HepG2 (cell line): ENCODE data around the gene KISS1. TPM values are rescaled to one million over a fixed set of nuclear protein-coding genes. Genes with fewer than 3 reads are reported as not detected.

Source experiments
- ATAC-seq: fragments of 200-7000 bp; cut with Tn5 transposase; 3 replicates; pipeline ENCODE4 v1.9.1; 2020; ENCODE audit warnings: mild to moderate bottlenecking, moderate library complexity
- BruUV-seq: library from RNA; stranded (reverse); fragments of 400-500 nt; replicated peaks from 2 replicates; lab custom pipeline; 2021; lab: Mats Ljungman, UMichigan
- CTCF ChIA-PET: fragments of 300-600 bp; formaldehyde crosslinking; extraction: SDS; loops from one replicate; lab custom pipeline; 2021; ENCODE audit warnings: low total read pairs, inconsistent platforms, low intra/inter-chr PET ratio; lab: Yijun Ruan, JAX
- POLR2A ChIA-PET: fragments of 350-600 bp; sonication (Branson Sonifier 250); formaldehyde crosslinking; loops from one replicate; lab custom pipeline; 2020; ENCODE audit warnings: antibody characterized with exemption, inconsistent platforms; lab: Yijun Ruan, JAX
- DNase-seq: peaks from one replicate; pipeline ENCODE4 v3.0.0-alpha.2; 2015; ENCODE audit warnings: low spot score
- FAIRE-seq: peaks from 3 replicates; lab custom pipeline; 2011; peaks lifted over from hg19 to GRCh38; lab: Jason Lieb, UNC
- H2AFZ ChIP-seq: one replicate; pipeline ENCODE4 v1.6.1; 2011; ENCODE audit warnings: low read length, inconsistent platforms
- H3K27ac ChIP-seq: fragments of 300-600 bp; 3 replicates; pipeline ENCODE4 v1.8.0; 2011; ENCODE audit warnings: mixed run types, mild to moderate bottlenecking, mixed read lengths, low read length, inconsistent platforms; ENCODE audit not compliant: insufficient read depth; ENCODE audit errors: extremely low read length
- H3K27me3 ChIP-seq, 2 experiments: fragments of 200-600 bp in 1 of 2; 2 replicates in 1 of 2; 3 replicates in 1 of 2; pipeline versions ENCODE4 v1.6.0 to v1.8.0; 2011; ENCODE audit warnings: low read length in 2 of 2, mild to moderate bottlenecking in 2 of 2, moderate library complexity in 2 of 2, inconsistent platforms in 1 of 2; ENCODE audit not compliant: insufficient read depth in 2 of 2, control insufficient read depth in 1 of 2
- H3K36me3 ChIP-seq, 2 experiments: fragments of 200-600 bp in 1 of 2; replicated peaks in 1 of 2; 2 replicates in 1 of 2; 3 replicates in 1 of 2; pipeline versions ENCODE4 v1.5.1 to v1.8.0; 2011; ENCODE audit warnings: low read length in 2 of 2, inconsistent platforms in 1 of 2; ENCODE audit not compliant: insufficient read depth in 2 of 2, control insufficient read depth in 1 of 2
- H3K4me1 ChIP-seq: 2 replicates; pipeline ENCODE4 v1.5.1; 2012; ENCODE audit warnings: low read length, inconsistent platforms; ENCODE audit not compliant: insufficient read depth
- H3K4me2 ChIP-seq: 2 replicates; pipeline ENCODE4 v1.6.0; 2011; ENCODE audit warnings: low read depth, low read length, inconsistent platforms
- H3K4me3 ChIP-seq, 3 experiments: fragments of 200-600 bp in 1 of 3; sonication (generic), shearing (Covaris generic) in 1 of 3; replicated peaks in 1 of 3; 2 replicates each; pipeline ENCODE4 v1.5.1; 2011 to 2016; ENCODE audit warnings: low read length in 3 of 3, inconsistent platforms in 2 of 3, low read depth in 2 of 3, mild to moderate bottlenecking in 2 of 3, control low read depth in 1 of 3, mixed read lengths in 1 of 3; ENCODE audit not compliant: insufficient read depth in 1 of 3
- H3K79me2 ChIP-seq: one replicate; pipeline ENCODE4 v1.6.1; 2011; ENCODE audit warnings: low read length, inconsistent platforms; ENCODE audit not compliant: insufficient read depth
- H3K9ac ChIP-seq: 2 replicates; pipeline ENCODE4 v1.6.0; 2011; ENCODE audit warnings: mild to moderate bottlenecking, low read depth, low read length, inconsistent platforms; ENCODE audit not compliant: insufficient read depth
- H3K9me3 ChIP-seq: 2 replicates; pipeline ENCODE4 v1.5.1; 2012; ENCODE audit warnings: mild to moderate bottlenecking, low read length
- H4K20me1 ChIP-seq: 2 replicates; pipeline ENCODE4 v1.6.0; 2011; ENCODE audit warnings: inconsistent platforms, mild to moderate bottlenecking, low read length, moderate library complexity; ENCODE audit not compliant: insufficient read depth
- ARHGAP35 ChIP-seq: sonication (generic); formaldehyde crosslinking; IDR thresholded peaks from 2 replicates; pipeline ENCODE4 v1.9.0; 2022; ENCODE audit warnings: mild to moderate bottlenecking, inconsistent platforms, moderate library complexity, missing genetic modification reagents, borderline replicate concordance
- ASH2L ChIP-seq: fragments of 300-600, 200-600 bp; sonication (generic); IDR thresholded peaks from 2 replicates; pipeline ENCODE4 v1.7.0; 2017; ENCODE audit warnings: low read depth, mild to moderate bottlenecking, moderate library complexity, mixed read lengths, low read length; ENCODE audit not compliant: insufficient read length
- BCL6 ChIP-seq: IDR thresholded peaks from 2 replicates; pipeline ENCODE4 v1.6.1; 2016; ENCODE audit warnings: missing genetic modification reagents, missing compliant biosample characterization
- EEA1 ChIP-seq: sonication (generic); formaldehyde crosslinking; IDR thresholded peaks from 2 replicates; pipeline ENCODE4 v1.5.1; 2020; ENCODE audit warnings: mild to moderate bottlenecking, missing genetic modification reagents, borderline replicate concordance
- KMT2B ChIP-seq: IDR thresholded peaks from 2 replicates; pipeline ENCODE4 v1.6.1; 2016; ENCODE audit warnings: missing genetic modification reagents, missing compliant biosample characterization
- MLLT10 ChIP-seq: sonication (generic); formaldehyde crosslinking; IDR thresholded peaks from 2 replicates; pipeline ENCODE4 v1.4.0; 2020; ENCODE audit warnings: missing genetic modification reagents
- RFX3 ChIP-seq: IDR thresholded peaks from 2 replicates; pipeline ENCODE4 v1.6.1; 2016; ENCODE audit warnings: missing biosample characterization, missing genetic modification reagents
- TOPORS ChIP-seq: sonication (generic); formaldehyde crosslinking; IDR thresholded peaks from 2 replicates; pipeline ENCODE4 v1.8.0; 2023; ENCODE audit warnings: mild to moderate bottlenecking, missing genetic modification reagents
- YEATS4 ChIP-seq: sonication (generic); formaldehyde crosslinking; IDR thresholded peaks from 2 replicates; pipeline ENCODE4 v1.4.0; 2020; ENCODE audit warnings: missing genetic modification reagents, borderline replicate concordance
- ZFY ChIP-seq: sonication (generic); formaldehyde crosslinking; IDR thresholded peaks from 2 replicates; pipeline ENCODE4 v1.4.0; 2020; ENCODE audit warnings: missing genetic modification reagents
- ZNF253 ChIP-seq: sonication (generic); formaldehyde crosslinking; IDR thresholded peaks from 2 replicates; pipeline ENCODE4 v1.8.0; 2022; ENCODE audit warnings: mild to moderate bottlenecking, missing genetic modification reagents, borderline replicate concordance
- ZNF557 ChIP-seq: sonication (generic); formaldehyde crosslinking; IDR thresholded peaks from 2 replicates; pipeline ENCODE4 v1.4.0; 2020; ENCODE audit warnings: missing genetic modification reagents
- ZNF589 ChIP-seq: sonication (generic); formaldehyde crosslinking; conservative IDR thresholded peaks from 2 replicates; pipeline ENCODE4 v1.8.0; 2022; ENCODE audit warnings: mild to moderate bottlenecking, moderate library complexity, missing genetic modification reagents
- WGBS: methylation state at CpG from one replicate; pipeline ENCODE4 v1.1.6; 2017; ENCODE audit warnings: low lambda C conversion rate; 5-methylcytosine and 5-hydroxymethylcytosine counted together
- in situ Hi-C: cut with HindIII; loops from 2 replicates; pipeline ENCODE4 v1.10.0; 2017; ENCODE audit warnings: low pct_unique_long_range_greater_than_20kb; ENCODE audit not compliant: extremely low pct_ligation_motif_present
- intact Hi-C: fragments of 100-400 bp; cut with micrococcal nuclease; formaldehyde crosslinking; loops from one replicate; pipeline ENCODE4 v1.10.0; 2022; ENCODE audit not compliant: unreplicated experiment
- polyA plus RNA-seq, 8 experiments: library from polyadenylated mRNA; depleted of rRNA in 3 of 8; stranded (reverse) in 7 of 8; unstranded in 1 of 8; fragments of >200 nt; fragmentation: Illumina TruSeq in 4 of 8; extraction: Trizol in 4 of 8; gene quantifications; 2 replicates each; pipeline versions ENCODE4 v1.2.1 to v1.2.3, GENCODE V29; 2011 to 2016; ENCODE audit warnings: low read depth in 4 of 8, missing spikeins in 1 of 8, mixed read lengths in 1 of 8; ENCODE audit not compliant: insufficient read depth in 1 of 8
- total RNA-seq, 5 experiments: library from RNA; depleted of rRNA; stranded (reverse); fragments of >200 nt; fragmentation: Illumina TruSeq; extraction: Trizol; gene quantifications; 2 replicates each; pipeline ENCODE4 v1.2.3, GENCODE V29; 2016; ENCODE audit warnings: low read depth in 1 of 5
- TF ChIP-seq, protein P1 (sequence below): sonication (generic); formaldehyde crosslinking; IDR thresholded peaks from 2 replicates; pipeline ENCODE4 v1.4.0; 2020; ENCODE audit warnings: missing genetic modification reagents

KISS1 gene
- total and polyA plus RNA-seq, 2 of the 13 experiments (the other 11 are each of a cell fraction or from before 2014, with no cell fraction given), result 0.24 to 0.80 TPM

DNA sequence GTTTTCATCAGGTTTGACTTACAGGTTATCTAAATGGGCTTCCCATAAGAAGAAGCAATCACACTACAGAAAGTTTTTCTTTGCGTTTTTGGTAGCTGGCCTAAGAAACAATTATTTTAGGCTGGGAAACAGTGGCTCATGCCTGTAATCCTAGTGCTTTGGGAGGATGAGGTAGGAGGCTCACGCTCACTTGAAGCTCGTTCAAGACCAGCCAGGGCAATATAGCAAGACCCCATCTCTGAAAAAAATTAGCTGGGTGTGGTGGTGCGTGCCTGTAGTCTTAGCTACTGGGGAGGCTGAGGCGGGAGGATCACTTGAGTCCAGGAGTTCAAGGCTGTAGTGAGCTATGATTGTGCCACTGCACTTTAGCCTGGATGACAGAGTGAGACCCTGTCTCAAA lies 28.6 kb downstream of the KISS1 start:
- Histone ChIP-seq H3K27me3 (peaks cover 0 to 8% of the 10 kb centered on the region in 2 experiments; a peak in 2 of 5 replicates), H3K79me2 (no peaks in the 10 kb centered on the region), H3K9me3 (peaks cover 25% of the 10 kb centered on the region), H3K27ac (no peak overlapping the region), H3K9ac (no peak overlapping the region), H3K4me1 (peaks cover 14% of the 10 kb centered on the region), H3K4me3 (no peak overlapping the region), H2AFZ (no peak overlapping the region), H3K36me3 (no peaks in the 10 kb centered on the region), H4K20me1 (no peaks in the 10 kb centered on the region), H3K4me2 (no peak overlapping the region)
- WGBS, result 37% methylated on average over 5 of the region's 5 CpGs
- no TSS peak for BruUV-seq
- DNase-seq (no peak), FAIRE-seq (no peak), ATAC-seq (no peak)
- in situ Hi-C loops, result no loop called here
- intact Hi-C loops, result no loop called here
- ChIA-PET POLR2A (no interaction called here), CTCF (no interaction called here)
- TF ChIP-seq ASH2L (no peak), MLLT10 (CRISPR knock-in tag) (no peak), ZNF557 (CRISPR knock-in tag) (no peak), RFX3 (CRISPR knock-in tag) (no peak), BCL6 (CRISPR knock-in tag) (no peak), EEA1 (no peak), YEATS4 (CRISPR knock-in tag) (no peak), TOPORS (no peak), KMT2B (CRISPR knock-in tag) (no peak), ZNF253 (no peak), ARHGAP35 (no peak), ZNF589 (no peak), ZFY (no peak)
- TF ChIP-seq, protein P1, sequence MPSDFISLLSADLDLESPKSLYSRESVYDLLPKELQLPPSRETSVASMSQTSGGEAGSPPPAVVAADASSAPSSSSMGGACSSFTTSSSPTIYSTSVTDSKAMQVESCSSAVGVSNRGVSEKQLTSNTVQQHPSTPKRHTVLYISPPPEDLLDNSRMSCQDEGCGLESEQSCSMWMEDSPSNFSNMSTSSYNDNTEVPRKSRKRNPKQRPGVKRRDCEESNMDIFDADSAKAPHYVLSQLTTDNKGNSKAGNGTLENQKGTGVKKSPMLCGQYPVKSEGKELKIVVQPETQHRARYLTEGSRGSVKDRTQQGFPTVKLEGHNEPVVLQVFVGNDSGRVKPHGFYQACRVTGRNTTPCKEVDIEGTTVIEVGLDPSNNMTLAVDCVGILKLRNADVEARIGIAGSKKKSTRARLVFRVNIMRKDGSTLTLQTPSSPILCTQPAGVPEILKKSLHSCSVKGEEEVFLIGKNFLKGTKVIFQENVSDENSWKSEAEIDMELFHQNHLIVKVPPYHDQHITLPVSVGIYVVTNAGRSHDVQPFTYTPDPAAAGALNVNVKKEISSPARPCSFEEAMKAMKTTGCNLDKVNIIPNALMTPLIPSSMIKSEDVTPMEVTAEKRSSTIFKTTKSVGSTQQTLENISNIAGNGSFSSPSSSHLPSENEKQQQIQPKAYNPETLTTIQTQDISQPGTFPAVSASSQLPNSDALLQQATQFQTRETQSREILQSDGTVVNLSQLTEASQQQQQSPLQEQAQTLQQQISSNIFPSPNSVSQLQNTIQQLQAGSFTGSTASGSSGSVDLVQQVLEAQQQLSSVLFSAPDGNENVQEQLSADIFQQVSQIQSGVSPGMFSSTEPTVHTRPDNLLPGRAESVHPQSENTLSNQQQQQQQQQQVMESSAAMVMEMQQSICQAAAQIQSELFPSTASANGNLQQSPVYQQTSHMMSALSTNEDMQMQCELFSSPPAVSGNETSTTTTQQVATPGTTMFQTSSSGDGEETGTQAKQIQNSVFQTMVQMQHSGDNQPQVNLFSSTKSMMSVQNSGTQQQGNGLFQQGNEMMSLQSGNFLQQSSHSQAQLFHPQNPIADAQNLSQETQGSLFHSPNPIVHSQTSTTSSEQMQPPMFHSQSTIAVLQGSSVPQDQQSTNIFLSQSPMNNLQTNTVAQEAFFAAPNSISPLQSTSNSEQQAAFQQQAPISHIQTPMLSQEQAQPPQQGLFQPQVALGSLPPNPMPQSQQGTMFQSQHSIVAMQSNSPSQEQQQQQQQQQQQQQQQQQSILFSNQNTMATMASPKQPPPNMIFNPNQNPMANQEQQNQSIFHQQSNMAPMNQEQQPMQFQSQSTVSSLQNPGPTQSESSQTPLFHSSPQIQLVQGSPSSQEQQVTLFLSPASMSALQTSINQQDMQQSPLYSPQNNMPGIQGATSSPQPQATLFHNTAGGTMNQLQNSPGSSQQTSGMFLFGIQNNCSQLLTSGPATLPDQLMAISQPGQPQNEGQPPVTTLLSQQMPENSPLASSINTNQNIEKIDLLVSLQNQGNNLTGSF (CRISPR knock-in tag), result no peak
